Stomach (tissue), 4 donors: ENCODE measurements around the gene DRC1.

Source experiments
- EP300 ChIP-seq: sonication (generic); formaldehyde crosslinking; IDR thresholded peaks from one replicate; pipeline ENCODE4 v1.6.1; 2017; ENCODE audit warnings: antibody characterized with exemption
- POLR2A ChIP-seq, 4 donors: fragments of 450-650 bp; IDR thresholded peaks; one replicate each; pipeline ENCODE4 v1.6.1; 2016; ENCODE audit warnings: antibody characterized with exemption in 4 of 4, control low read depth in 2 of 4, mild to moderate bottlenecking in 1 of 4, moderate library complexity in 1 of 4
- TF ChIP-seq, protein P1 (sequence below), 7 experiments: fragments of 450-650 bp in 4 of 7; fragments of 200-600 bp in 3 of 7; sonication (generic) in 3 of 7; IDR thresholded peaks; one replicate each; pipeline ENCODE4 v1.5.1; 2016 to 2019; ENCODE audit warnings: antibody characterized with exemption in 7 of 7, control low read depth in 2 of 7, mild to moderate bottlenecking in 1 of 7

- TF ChIP-seq, protein P1, sequence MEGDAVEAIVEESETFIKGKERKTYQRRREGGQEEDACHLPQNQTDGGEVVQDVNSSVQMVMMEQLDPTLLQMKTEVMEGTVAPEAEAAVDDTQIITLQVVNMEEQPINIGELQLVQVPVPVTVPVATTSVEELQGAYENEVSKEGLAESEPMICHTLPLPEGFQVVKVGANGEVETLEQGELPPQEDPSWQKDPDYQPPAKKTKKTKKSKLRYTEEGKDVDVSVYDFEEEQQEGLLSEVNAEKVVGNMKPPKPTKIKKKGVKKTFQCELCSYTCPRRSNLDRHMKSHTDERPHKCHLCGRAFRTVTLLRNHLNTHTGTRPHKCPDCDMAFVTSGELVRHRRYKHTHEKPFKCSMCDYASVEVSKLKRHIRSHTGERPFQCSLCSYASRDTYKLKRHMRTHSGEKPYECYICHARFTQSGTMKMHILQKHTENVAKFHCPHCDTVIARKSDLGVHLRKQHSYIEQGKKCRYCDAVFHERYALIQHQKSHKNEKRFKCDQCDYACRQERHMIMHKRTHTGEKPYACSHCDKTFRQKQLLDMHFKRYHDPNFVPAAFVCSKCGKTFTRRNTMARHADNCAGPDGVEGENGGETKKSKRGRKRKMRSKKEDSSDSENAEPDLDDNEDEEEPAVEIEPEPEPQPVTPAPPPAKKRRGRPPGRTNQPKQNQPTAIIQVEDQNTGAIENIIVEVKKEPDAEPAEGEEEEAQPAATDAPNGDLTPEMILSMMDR (IDR thresholded peaks at IDR 0.05): no peak
- TF ChIP-seq EP300 (no peak), POLR2A (IDR thresholded peaks at IDR 0.05) (no peak)
Observed at GRCh38 chr2:26460613-26461031, 58.9 kb downstream of the DRC1 start.
